Gastrocnemius medialis (tissue), 4 donors: ENCODE measurements around the gene ZNF526. TPM values are rescaled to one million over a fixed set of nuclear protein-coding genes. Genes with fewer than 3 reads are reported as not detected.

ENCODE experiments used
- ATAC-seq, 2 donors: fragments of 150-250 bp; one replicate each; pipeline ENCODE4 v1.9.1; 2016
- DNase-seq, 2 donors: peaks; one replicate each; pipeline ENCODE4 v3.0.0-alpha.2; 2019
- H3K27ac ChIP-seq, 4 donors: fragments of 200-600 bp; sonication (generic); 1 replicate in 1 of 4; 2 replicates in 3 of 4; pipeline ENCODE4 v1.5.1; 2016 to 2018; ENCODE audit warnings: mild to moderate bottlenecking in 2 of 4, moderate library complexity in 1 of 4
- H3K27me3 ChIP-seq, 3 donors: fragments of 200-600 bp; sonication (generic) in 2 of 3; 1 replicate in 1 of 3; 2 replicates in 2 of 3; pipeline versions ENCODE4 v1.5.1 to v1.6.0; 2016 to 2019; ENCODE audit warnings: mild to moderate bottlenecking in 1 of 3, moderate library complexity in 1 of 3
- H3K36me3 ChIP-seq, 2 donors: fragments of 200-600 bp; sonication (generic) in 1 of 2; one replicate each; pipeline ENCODE4 v1.5.1; 2017 to 2018
- H3K4me1 ChIP-seq, 2 donors: fragments of 200-600 bp; sonication (generic) in 1 of 2; one replicate each; pipeline ENCODE4 v1.5.1; 2016 to 2017; ENCODE audit warnings: mild to moderate bottlenecking in 2 of 2
- H3K4me3 ChIP-seq, 4 donors: fragments of 200-600 bp; sonication (generic) in 3 of 4; 1 replicate in 1 of 4; 2 replicates in 3 of 4; pipeline ENCODE4 v1.5.1; 2016 to 2019; ENCODE audit warnings: mild to moderate bottlenecking in 2 of 4
- H3K9me3 ChIP-seq, 3 donors: fragments of 200-600 bp; sonication (generic) in 2 of 3; 1 replicate in 1 of 3; 2 replicates in 2 of 3; pipeline ENCODE4 v1.5.1; 2016 to 2019
- CTCF ChIP-seq, 5 experiments: fragments of 450-650 bp in 3 of 5; fragments of 200-600 bp in 2 of 5; sonication (generic) in 2 of 5; IDR thresholded peaks in 4 of 5; conservative IDR thresholded peaks in 1 of 5; 1 replicate in 4 of 5; 2 replicates in 1 of 5; pipeline ENCODE4 v1.5.1; 2016 to 2019; ENCODE audit warnings: antibody characterized with exemption in 5 of 5, mild to moderate bottlenecking in 3 of 5, moderate library complexity in 3 of 5
- POLR2A ChIP-seq, 2 donors: fragments of 450-650 bp; IDR thresholded peaks; one replicate each; pipeline ENCODE4 v1.6.1; 2017; ENCODE audit warnings: antibody characterized with exemption in 2 of 2, mild to moderate bottlenecking in 2 of 2, moderate library complexity in 2 of 2
- in situ Hi-C, 4 donors: fragments of 200-750 bp; cut with MboI; loops; one replicate each; pipeline versions ENCODE4 v1.15.0 to v1.8.0; 2017; ENCODE audit warnings: low sequenced_read_pairs in 4 of 4
- intact Hi-C: fragments of 100-400 bp; cut with DNase I; formaldehyde crosslinking; loops from one replicate; pipeline ENCODE4 v1.15.1; 2023; ENCODE audit warnings: low total_unique reads
- total RNA-seq, 4 donors: library from RNA; depleted of rRNA; stranded (reverse); fragments of >200 nt; gene quantifications; one replicate each; pipeline versions ENCODE4 v1.1.0 to v1.2.3, GENCODE V29; 2016

The ZNF526 gene
- total RNA-seq, 4 donors from 2014 or later, result 3.3 to 5.8 (median 4.9) TPM

DNA sequence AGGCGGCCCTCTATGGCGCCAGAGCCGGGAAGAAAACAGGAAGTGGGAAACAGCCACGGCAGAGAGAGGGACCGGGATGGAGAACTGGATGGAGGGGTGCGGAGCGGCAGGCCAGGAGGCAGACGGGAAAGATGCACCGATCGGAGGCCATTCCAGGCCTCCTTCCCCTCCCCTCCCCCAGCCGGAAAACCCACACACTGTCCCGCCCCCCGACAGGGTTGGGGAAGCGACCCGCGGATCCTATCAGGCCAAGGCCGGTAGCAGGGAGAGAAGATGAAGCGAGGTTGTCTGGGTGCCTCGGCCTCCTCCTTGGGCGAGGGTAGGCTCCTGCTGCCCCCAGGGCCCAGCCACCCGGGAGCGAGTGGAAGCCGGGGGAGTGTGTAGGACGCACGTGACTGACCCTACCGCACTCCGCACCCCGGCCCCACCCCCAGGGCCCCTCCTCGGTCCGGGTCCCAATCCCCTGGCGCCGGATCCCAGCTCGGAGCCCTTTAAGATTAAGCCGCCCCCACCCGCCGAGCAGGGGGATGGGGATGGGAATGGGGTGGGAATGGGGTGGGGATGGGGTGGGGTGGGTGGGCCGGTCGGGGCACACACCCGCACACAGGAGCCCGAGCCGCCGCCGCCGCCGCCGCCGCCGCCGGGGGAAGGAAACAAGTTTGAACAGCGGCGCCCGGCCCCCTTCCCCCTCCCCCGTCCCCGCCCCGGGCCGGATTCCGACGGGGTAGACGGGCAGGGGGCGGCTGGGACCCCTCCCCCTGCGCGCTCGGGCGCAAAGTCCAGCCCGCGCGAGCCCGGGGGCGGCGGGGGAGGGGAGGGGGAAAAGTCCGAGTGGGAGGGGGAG is 33.4 kb downstream of the ZNF526 start:
- no peaks in the 10 kb centered on the region for H3K36me3 ChIP-seq
- H3K27me3 ChIP-seq, result peaks cover 21 to 40% (median 37%) of the 10 kb centered on the region in 3 donors
- in situ Hi-C loops, result no loop called here
- H3K9me3 ChIP-seq, result no peaks in the 10 kb centered on the region
- H3K27ac ChIP-seq, result peak overlapping the region; percentile 91 to 94 (median 92)
- H3K4me3 ChIP-seq, result peak overlapping the region; percentile 60 to 90 (median 76)
- DNase-seq, result peak in 1 of 2 donors; percentile 45
- TF ChIP-seq CTCF (IDR thresholded peaks at IDR 0.05 in 4 of 5, conservative IDR thresholded peaks at IDR 0.05 in 1 of 5), result no peak
- peaks cover 30 to 31% of the 10 kb centered on the region in 2 donors for H3K4me1 ChIP-seq
- peak; percentile 11 to 24 for ATAC-seq
- intact Hi-C loops, result loop anchor here (2.0 kb wide), 1 partner anchor 71 kb away; the partner anchor contains the start of gene MEGF8

DNA sequence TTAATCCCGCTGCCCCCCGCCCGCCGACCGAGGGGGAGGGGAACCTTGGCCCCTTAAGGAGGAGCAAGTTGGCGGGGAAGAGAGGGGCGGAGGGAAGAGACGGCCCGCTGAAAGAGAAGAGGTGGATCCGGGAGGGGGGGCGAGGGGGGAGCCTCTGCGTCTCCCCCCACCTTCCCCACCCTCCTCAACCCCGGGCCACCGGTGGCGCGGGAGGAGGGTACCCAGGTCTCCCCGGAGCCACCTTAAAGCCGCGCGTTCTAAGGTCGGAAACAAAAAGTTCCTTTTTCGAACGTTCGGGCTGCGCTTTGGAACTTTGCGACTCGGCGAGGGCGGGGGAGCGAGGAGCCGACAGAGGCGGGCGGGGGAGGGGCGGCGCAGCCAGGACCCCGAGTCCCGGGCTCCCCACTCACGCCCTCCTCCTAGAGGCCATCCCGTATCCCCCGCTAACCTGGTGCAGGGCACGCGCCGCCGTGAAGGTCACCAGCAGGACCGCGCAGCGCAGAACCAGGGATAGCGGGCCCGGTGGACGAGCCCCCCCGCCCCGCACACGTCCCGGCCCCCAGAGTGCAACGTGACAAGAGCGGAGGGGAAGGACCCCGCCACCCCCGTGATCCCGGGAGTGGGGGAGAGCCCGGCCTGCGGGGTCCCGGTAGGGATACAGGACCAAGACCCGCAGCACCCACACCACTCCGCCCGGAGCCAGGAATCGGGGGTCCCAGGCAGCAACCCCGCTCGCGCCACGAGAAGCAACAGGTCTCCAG is 34.2 kb downstream of the ZNF526 start:
- DNase-seq (peak; percentile 50 to 52), ATAC-seq (peak; percentile 36 to 46)
- Histone ChIP-seq H3K9me3 (no peaks in the 10 kb centered on the region), H3K4me3 (peak overlapping the region; percentile 60 to 90 (median 76)), H3K27ac (peak overlapping the region; percentile 91 to 94 (median 92)), H3K27me3 (peaks cover 24 to 40% (median 37%) of the 10 kb centered on the region in 3 donors), H3K36me3 (no peaks in the 10 kb centered on the region), H3K4me1 (peaks cover 30 to 31% of the 10 kb centered on the region in 2 donors)
- intact Hi-C loops, result no loop called here
- TF ChIP-seq CTCF (IDR thresholded peaks at IDR 0.05 in 4 of 5, conservative IDR thresholded peaks at IDR 0.05 in 1 of 5), result no peak
- TF ChIP-seq POLR2A (IDR thresholded peaks at IDR 0.05), result no peak
- in situ Hi-C loops, result no loop called here

- TF ChIP-seq CTCF (IDR thresholded peaks at IDR 0.05 in 4 of 5, conservative IDR thresholded peaks at IDR 0.05 in 1 of 5), result peak in 1 of 5 experiments; percentile 24
- TF ChIP-seq POLR2A (IDR thresholded peaks at IDR 0.05), result peak; percentile 80 to 96
- H3K9me3 ChIP-seq, result no peaks in the 10 kb centered on the region
- H3K4me3 ChIP-seq, result peak within 1 kb of the TSS; percentile 60 to 90 (median 76)
- ATAC-seq (peak; percentile 40 to 54), DNase-seq (peak; percentile 68 to 80)
- no peaks in the 10 kb centered on the region for H3K36me3 ChIP-seq
- in situ Hi-C loops (no loop called here), intact Hi-C loops (loop anchor here (1.0 kb wide), 1 partner anchor 13 kb away; no protein-coding TSS in a partner anchor)
- H3K4me1 ChIP-seq, result peaks cover 29 to 30% of the 10 kb centered on the region in 2 donors
- H3K27ac ChIP-seq, result peak within 1 kb of the TSS; percentile 91 to 94 (median 92)
- H3K27me3 ChIP-seq, result peaks cover 24 to 40% (median 37%) of the 10 kb centered on the region in 3 donors
Observed at GRCh38 chr19:42254850-42255765, 35.0 kb downstream of the ZNF526 start, which contains the start of gene ERF. Gene ERF (minus strand): TSS chr19:42255128. CDS start chr19:42254999, 129 bp downstream.
